MM.1S (cell line): ENCODE measurements around the gene COL2A1.

Source experiments
- DNase-seq: peaks from one replicate; pipeline ENCODE4 v3.0.0-alpha.2; 2015
- H2AFZ ChIP-seq: fragments of 300-600 bp; sonication (generic); 2 replicates; pipeline ENCODE4 v1.6.0; 2016; ENCODE audit warnings: antibody characterized with exemption, low read length
- H3F3A ChIP-seq: fragments of 300-600 bp; sonication (generic); 2 replicates; pipeline ENCODE4 v1.6.1; 2016; ENCODE audit warnings: mild to moderate bottlenecking, antibody characterized with exemption, low read length, moderate library complexity, mixed read lengths; ENCODE audit not compliant: insufficient read depth
- H3K27ac ChIP-seq: fragments of 300-600 bp; sonication (generic); 2 replicates; pipeline ENCODE4 v1.5.1; 2016; ENCODE audit warnings: mild to moderate bottlenecking, low read length
- H3K27me3 ChIP-seq: fragments of 300-600 bp; sonication (generic); replicated peaks from 2 replicates; pipeline ENCODE4 v1.6.0; 2016; ENCODE audit warnings: low read length; ENCODE audit not compliant: insufficient read depth
- H3K36me3 ChIP-seq: fragments of 300-600 bp; sonication (generic); replicated peaks from 2 replicates; pipeline ENCODE4 v1.6.1; 2016; ENCODE audit warnings: mild to moderate bottlenecking, low read length, mixed read lengths; ENCODE audit not compliant: insufficient read depth
- H3K4me1 ChIP-seq: fragments of 300-600 bp; sonication (generic); 2 replicates; pipeline ENCODE4 v1.6.1; 2016; ENCODE audit warnings: low read length, mixed read lengths
- H3K4me2 ChIP-seq: fragments of 300-600 bp; sonication (generic); 2 replicates; pipeline ENCODE4 v1.6.0; 2016; ENCODE audit warnings: low read depth, low read length
- H3K4me3 ChIP-seq: fragments of 300-600 bp; sonication (generic); 2 replicates; pipeline ENCODE4 v1.5.1; 2016; ENCODE audit warnings: low read length, mixed read lengths
- H3K79me2 ChIP-seq: fragments of 300-600 bp; sonication (generic); 2 replicates; pipeline ENCODE4 v1.6.1; 2016; ENCODE audit warnings: mixed run types, low read length, mixed read lengths
- H3K9ac ChIP-seq: fragments of 300-600 bp; sonication (generic); 2 replicates; pipeline ENCODE4 v1.6.1; 2016; ENCODE audit warnings: low read length, mixed read lengths
- H3K9me2 ChIP-seq: fragments of 300-600 bp; sonication (generic); replicated peaks from 2 replicates; pipeline ENCODE4 v1.6.1; 2016; ENCODE audit warnings: mild to moderate bottlenecking, low read length, mixed read lengths; ENCODE audit not compliant: insufficient read depth
- H3K9me3 ChIP-seq: fragments of 300-600 bp; sonication (generic); replicated peaks from 2 replicates; pipeline ENCODE4 v1.6.1; 2016; ENCODE audit warnings: mild to moderate bottlenecking, low read length, mixed read lengths; ENCODE audit not compliant: insufficient read depth
- H4K20me1 ChIP-seq: fragments of 300-600 bp; sonication (generic); 2 replicates; pipeline ENCODE4 v1.6.1; 2016; ENCODE audit warnings: mild to moderate bottlenecking, low read length, moderate library complexity, mixed read lengths; ENCODE audit not compliant: insufficient read depth
- CTCF ChIP-seq: fragments of 300-600 bp; sonication (generic); IDR thresholded peaks from 2 replicates; pipeline ENCODE4 v1.5.1; 2016; ENCODE audit warnings: antibody characterized with exemption, low read length, mixed read lengths
- EZH2 ChIP-seq: fragments of 300-600 bp; sonication (generic); optimal IDR thresholded peaks from 2 replicates; pipeline ENCODE3; 2017; ENCODE audit warnings: low read depth, mild to moderate bottlenecking, antibody characterized with exemption, low read length, mixed read lengths
- EZH2phosphoT487 ChIP-seq: fragments of 300-600 bp; sonication (generic); IDR thresholded peaks from 2 replicates; pipeline ENCODE4 v1.6.1; 2018; ENCODE audit warnings: antibody characterized with exemption, low read length

COL2A1 gene

DNA sequence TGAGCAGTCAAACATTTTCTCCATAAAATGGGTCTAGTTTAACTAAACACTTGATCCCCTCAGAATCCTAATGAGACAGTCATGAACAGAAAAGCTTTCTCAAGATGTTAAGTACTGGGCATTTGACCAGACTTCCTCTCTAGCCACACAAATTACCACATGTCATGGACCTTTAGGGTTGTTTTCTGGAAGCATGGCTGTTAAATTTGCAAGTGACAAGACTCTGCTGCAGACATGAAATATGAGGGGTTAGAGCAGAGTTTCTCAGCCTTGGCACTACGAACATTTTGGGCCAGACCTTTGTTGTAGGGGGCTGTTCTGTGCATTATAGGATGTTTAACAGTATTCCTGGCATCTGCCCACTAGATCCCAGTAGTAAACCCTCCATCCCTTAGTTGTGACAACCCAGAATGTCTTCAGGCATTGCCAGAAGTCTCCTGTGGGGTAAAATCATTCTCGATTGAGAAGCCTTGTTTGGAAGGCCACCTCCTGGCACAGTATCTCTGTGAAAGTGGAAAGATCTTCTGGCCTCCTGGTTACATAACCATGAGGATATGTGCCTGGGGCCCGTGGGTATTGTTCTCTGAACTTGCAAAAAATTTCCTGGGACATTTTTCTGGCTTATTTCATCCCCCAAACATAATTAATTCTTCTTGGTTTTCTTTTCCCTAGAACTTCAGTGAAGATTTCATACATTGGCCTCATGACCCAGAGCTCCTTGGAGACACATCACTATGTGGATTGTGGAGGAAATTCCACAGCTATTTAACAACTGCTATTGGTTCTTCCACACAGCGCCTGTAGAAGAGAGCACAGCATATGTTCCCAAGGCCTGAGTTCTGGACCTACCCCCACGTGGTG is 36.6 kb downstream of the COL2A1 start:
- Histone ChIP-seq H4K20me1 (no peaks in the 10 kb centered on the region), H2AFZ (no peak overlapping the region), H3F3A (no peaks in the 10 kb centered on the region), H3K27me3 (no peaks in the 10 kb centered on the region), H3K4me3 (no peak overlapping the region), H3K9ac (no peak overlapping the region), H3K27ac (no peak overlapping the region), H3K36me3 (peaks cover 6% of the 10 kb centered on the region; the same call in 1 of the 2 replicates), H3K9me2 (no peaks in the 10 kb centered on the region), H3K9me3 (no peaks in the 10 kb centered on the region), H3K4me2 (no peak overlapping the region), H3K4me1 (peaks cover 8% of the 10 kb centered on the region), H3K79me2 (peaks cover 32% of the 10 kb centered on the region)
- DNase-seq: no peak
- TF ChIP-seq EZH2phosphoT487 (no peak), CTCF (no peak), EZH2 (no peak)

GRCh38 chr12:47965581-47965980 is 38.7 kb downstream of the COL2A1 start:
- Histone ChIP-seq H3K4me3 (no peak overlapping the region), H3K9ac (no peak overlapping the region), H3F3A (no peaks in the 10 kb centered on the region), H3K9me3 (no peaks in the 10 kb centered on the region), H3K36me3 (peaks cover 6% of the 10 kb centered on the region; the same call in 1 of the 2 replicates), H3K79me2 (peaks cover 32% of the 10 kb centered on the region), H3K4me2 (no peak overlapping the region), H3K4me1 (peaks cover 8% of the 10 kb centered on the region), H3K27me3 (no peaks in the 10 kb centered on the region; the same call in 1 of the 2 replicates), H3K9me2 (no peaks in the 10 kb centered on the region), H3K27ac (no peak overlapping the region), H4K20me1 (no peaks in the 10 kb centered on the region), H2AFZ (no peak overlapping the region)
- no peak for DNase-seq
- TF ChIP-seq EZH2 (no peak), EZH2phosphoT487 (no peak), CTCF (no peak)

- Histone ChIP-seq H3K9ac (peak overlapping the region; percentile 86), H3K27ac (no peak overlapping the region), H3K27me3 (no peaks in the 10 kb centered on the region; the same call in 1 of the 2 replicates), H3K4me2 (peak overlapping the region; percentile 87), H3K36me3 (peaks cover 6% of the 10 kb centered on the region; the same call in 1 of the 2 replicates), H3K9me3 (no peaks in the 10 kb centered on the region), H2AFZ (peak overlapping the region; percentile 98), H4K20me1 (no peaks in the 10 kb centered on the region), H3F3A (no peaks in the 10 kb centered on the region), H3K79me2 (peaks cover 32% of the 10 kb centered on the region), H3K9me2 (no peaks in the 10 kb centered on the region), H3K4me3 (peak overlapping the region; percentile 99), H3K4me1 (peaks cover 8% of the 10 kb centered on the region)
- peak; percentile 29 for DNase-seq
- TF ChIP-seq EZH2: no peak
- no peak for TF ChIP-seq EZH2phosphoT487
- TF ChIP-seq CTCF: no peak
These were observed 40.1 kb downstream of the COL2A1 start for GRCh38 chr12:47964106-47964728.
